Measurements from ENCODE around the gene MPND. TPM values are rescaled to one million over a fixed set of nuclear protein-coding genes. Genes with fewer than 3 reads are reported as not detected.

Gene MPND
- total and polyA plus RNA-seq, 2 of the 13 experiments (the other 11 are each of a cell fraction or from before 2014, with no cell fraction given) = 10.8 to 15.8 TPM

DNA sequence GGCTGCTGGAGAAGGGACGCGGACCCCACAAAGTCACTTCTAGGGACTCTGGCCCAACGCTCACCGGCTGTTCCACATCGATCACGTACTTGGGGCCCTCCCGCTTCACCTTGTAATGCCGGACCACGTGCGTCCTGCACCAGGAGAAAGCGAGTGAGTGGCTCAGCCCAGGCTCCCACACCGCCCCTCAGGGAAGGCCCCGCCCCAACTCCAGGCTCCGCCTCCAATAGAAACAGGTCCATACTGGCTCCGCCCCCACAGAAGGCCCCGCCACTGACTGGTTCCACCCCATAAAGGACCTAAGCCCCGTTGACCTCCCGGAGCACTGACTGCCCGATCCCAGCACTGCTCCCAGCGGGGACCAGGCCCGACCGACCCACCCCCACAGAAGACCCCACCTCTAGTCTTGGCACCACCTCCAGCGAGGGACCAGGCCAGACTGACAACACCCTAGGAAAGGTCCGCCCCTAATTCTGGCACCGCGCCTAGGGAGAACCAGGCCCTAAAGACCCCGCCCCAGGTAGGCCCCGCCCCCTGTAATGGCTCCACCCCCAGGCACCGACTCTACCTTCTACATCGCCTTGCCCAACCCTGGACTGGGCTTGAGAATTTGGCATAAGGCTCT lies 16.0 kb upstream of the MPND start:
- no peak overlapping the region for H2AFZ ChIP-seq (ENCODE audit: low read length)
- ATAC-seq = no peak
- ChIA-PET CTCF (ENCODE audit: low intra/inter-chr PET ratio, low total read pairs) (no interaction called here), POLR2A (interaction anchor here (0.8 to 1.1 kb wide), 3 partner anchors 11 to 16 kb away, joined by 3 to 5 read pairs (median 4); partner anchors contain the start of gene STAP2)
- WGBS (ENCODE audit: low lambda C conversion rate) = 95% methylated on average over 22 of the region's 30 CpGs
- no TSS peak for BruUV-seq (replicated peaks)
- H3K9ac ChIP-seq (ENCODE audit: insufficient read depth, low read depth, low read length) = no peak overlapping the region
- no peaks in the 10 kb centered on the region for H4K20me1 ChIP-seq (ENCODE audit: insufficient read depth, low read length)
- no peaks in the 10 kb centered on the region for H3K27me3 ChIP-seq (ENCODE audit: control insufficient read depth in 1 of 2, insufficient read depth in 2 of 2, low read length in 2 of 2)
- peaks cover 0 to 3% of the 10 kb centered on the region in 2 experiments; a peak in 1 of 5 replicates for H3K36me3 ChIP-seq (replicated peaks in 1 of 2; ENCODE audit: control insufficient read depth in 1 of 2, insufficient read depth in 2 of 2, low read length in 2 of 2)
- H3K4me3 ChIP-seq (replicated peaks in 1 of 3; ENCODE audit: insufficient read depth in 1 of 3, low read depth in 2 of 3, low read length in 3 of 3) = no peak overlapping the region
- H3K4me2 ChIP-seq (ENCODE audit: low read depth, low read length) = no peak overlapping the region
- no peaks in the 10 kb centered on the region for H3K79me2 ChIP-seq (ENCODE audit: insufficient read depth, low read length)
- FAIRE-seq = no peak
- intact Hi-C loops (cut with micrococcal nuclease; ENCODE audit: unreplicated experiment) = no loop called here
- no peaks in the 10 kb centered on the region for H3K4me1 ChIP-seq (ENCODE audit: insufficient read depth, low read length)
- no peak overlapping the region for H3K27ac ChIP-seq (ENCODE audit: extremely low read length, insufficient read depth, low read length)
- DNase-seq (ENCODE audit: low spot score) = no peak
- in situ Hi-C loops (cut with HindIII; ENCODE audit: extremely low pct_ligation_motif_present, low pct_unique_long_range_greater_than_20kb) = no loop called here
- H3K9me3 ChIP-seq (ENCODE audit: low read length) = no peaks in the 10 kb centered on the region
- TF ChIP-seq ZSCAN9 (CRISPR knock-in tag; IDR thresholded peaks at IDR 0.05; ENCODE audit: borderline replicate concordance) (no peak), PRDM10 (CRISPR knock-in tag; IDR thresholded peaks at IDR 0.05; ENCODE audit: low read depth) (no peak)

GRCh38 chr19:4327877-4328242 lies 15.5 kb upstream of the MPND start:
- H3K4me3 ChIP-seq (replicated peaks in 1 of 3; ENCODE audit: insufficient read depth in 1 of 3, low read depth in 2 of 3, low read length in 3 of 3) = no peak overlapping the region
- DNase-seq (ENCODE audit: low spot score) = no peak
- intact Hi-C loops (cut with micrococcal nuclease; ENCODE audit: unreplicated experiment) = no loop called here
- FAIRE-seq = no peak
- WGBS (ENCODE audit: low lambda C conversion rate) = 90% methylated on average over 13 of the region's 13 CpGs
- no peaks in the 10 kb centered on the region for H3K79me2 ChIP-seq (ENCODE audit: insufficient read depth, low read length)
- no peaks in the 10 kb centered on the region for H3K4me1 ChIP-seq (ENCODE audit: insufficient read depth, low read length)
- H4K20me1 ChIP-seq (ENCODE audit: insufficient read depth, low read length) = no peaks in the 10 kb centered on the region
- H2AFZ ChIP-seq (ENCODE audit: low read length) = no peak overlapping the region
- no TSS peak for BruUV-seq (replicated peaks)
- in situ Hi-C loops (cut with HindIII; ENCODE audit: extremely low pct_ligation_motif_present, low pct_unique_long_range_greater_than_20kb) = no loop called here
- no peak overlapping the region for H3K9ac ChIP-seq (ENCODE audit: insufficient read depth, low read depth, low read length)
- TF ChIP-seq KDM1A (CRISPR knock-in tag; IDR thresholded peaks at IDR 0.05) = no peak
- no peak for TF ChIP-seq ZNF607 (CRISPR knock-in tag; IDR thresholded peaks at IDR 0.05; ENCODE audit: borderline replicate concordance)
- no peak for TF ChIP-seq ZNF713 (CRISPR knock-in tag; IDR thresholded peaks at IDR 0.05)
- no peak for TF ChIP-seq MTF1 (CRISPR knock-in tag; IDR thresholded peaks at IDR 0.05)
- no peak for TF ChIP-seq TEF (CRISPR knock-in tag; IDR thresholded peaks at IDR 0.05)
- no peak for TF ChIP-seq HNRNPL (IDR thresholded peaks at IDR 0.05; ENCODE audit: low read depth, low read length)
- TF ChIP-seq FOXA3 (CRISPR knock-in tag; IDR thresholded peaks at IDR 0.05) = no peak
- no peak for TF ChIP-seq POLR2G (IDR thresholded peaks at IDR 0.05; ENCODE audit: low read depth, low read length)
- TF ChIP-seq ZFP36L1 (CRISPR knock-in tag; IDR thresholded peaks at IDR 0.05) = no peak
- TF ChIP-seq BHLHE40 (IDR thresholded peaks at IDR 0.05; ENCODE audit: low read length) = no peak
- TF ChIP-seq ZNF747 (CRISPR knock-in tag; IDR thresholded peaks at IDR 0.05; ENCODE audit: borderline replicate concordance) = no peak
- TF ChIP-seq ZNF569 (CRISPR knock-in tag; IDR thresholded peaks at IDR 0.05; ENCODE audit: borderline replicate concordance) = no peak
- TF ChIP-seq IRF2 (CRISPR knock-in tag; IDR thresholded peaks at IDR 0.05) = no peak
- H3K27me3 ChIP-seq (ENCODE audit: control insufficient read depth in 1 of 2, insufficient read depth in 2 of 2, low read length in 2 of 2) = no peaks in the 10 kb centered on the region
- H3K4me2 ChIP-seq (ENCODE audit: low read depth, low read length) = no peak overlapping the region
- ChIA-PET POLR2A (interaction anchor here (0.8 to 1.1 kb wide), 3 partner anchors 11 to 17 kb away, joined by 3 to 5 read pairs (median 4); partner anchors contain the start of gene STAP2), CTCF (ENCODE audit: low intra/inter-chr PET ratio, low total read pairs) (no interaction called here)
- peaks cover 0 to 3% of the 10 kb centered on the region in 2 experiments; a peak in 1 of 5 replicates for H3K36me3 ChIP-seq (replicated peaks in 1 of 2; ENCODE audit: control insufficient read depth in 1 of 2, insufficient read depth in 2 of 2, low read length in 2 of 2)
- ATAC-seq = peak; percentile 14; the same call in 1 of the 3 replicates
- no peak overlapping the region for H3K27ac ChIP-seq (ENCODE audit: extremely low read length, insufficient read depth, low read length)
- no peaks in the 10 kb centered on the region for H3K9me3 ChIP-seq (ENCODE audit: low read length)

All from HepG2 (cell line).